ENCODE measurements around the gene YBEY.
A peak's percentile ranks its signal among the peaks of the same experiment; 100 is the strongest.

Gene YBEY

GRCh38 chr21:46322351-46323226 is 36.4 kb downstream of the YBEY start:
- no peaks in the 10 kb centered on the region for H3K27me3 Mint-ChIP-seq
- peaks cover 8 to 22% of the 10 kb centered on the region in 2 donors for H3K36me3 Mint-ChIP-seq
- peak; percentile 18 for DNase-seq
- H3K4me1 Mint-ChIP-seq = peaks cover 19 to 28% of the 10 kb centered on the region in 2 donors
- no peaks in the 10 kb centered on the region for H3K9me3 Mint-ChIP-seq
- H3K27ac Mint-ChIP-seq = peak overlapping the region; percentile 91
- no peak for ATAC-seq (replicated peaks)
- peak overlapping the region; percentile 96 to 99 for H3K4me3 Mint-ChIP-seq

- Mint-ChIP-seq H3K4me3 (peak overlapping the region; percentile 96 to 99), H3K4me1 (peaks cover 19 to 28% of the 10 kb centered on the region in 2 donors), H3K36me3 (peaks cover 9 to 29% of the 10 kb centered on the region in 2 donors), H3K27ac (peak overlapping the region; percentile 91), H3K27me3 (no peaks in the 10 kb centered on the region), H3K9me3 (no peaks in the 10 kb centered on the region)
- peak in 1 of 2 donors; percentile 3 for ATAC-seq (replicated peaks)
- no peak for DNase-seq
These were observed 37.1 kb downstream of the YBEY start for GRCh38 chr21:46323227-46323709.

- ATAC-seq (replicated peaks) (peak; percentile 86 to 88), DNase-seq (peak; percentile 98)
- no peaks in the 10 kb centered on the region for H3K9me3 Mint-ChIP-seq
- peak within 1 kb of the TSS; percentile 99 for H3K27ac Mint-ChIP-seq
- peaks cover 19 to 28% of the 10 kb centered on the region in 2 donors for H3K4me1 Mint-ChIP-seq
- no peaks in the 10 kb centered on the region for H3K27me3 Mint-ChIP-seq
- peak within 1 kb of the TSS; percentile 96 to 99 for H3K4me3 Mint-ChIP-seq
- peaks cover 15 to 32% of the 10 kb centered on the region in 2 donors for H3K36me3 Mint-ChIP-seq
These were observed 37.7 kb downstream of the YBEY start, which contains the start of the genes C21orf58 and PCNT for GRCh38 chr21:46323710-46324389. C21orf58 (minus strand) TSS chr21:46323870; CDS start chr21:46322738, 1,132 bp downstream. PCNT (plus strand) TSS chr21:46324156; CDS start chr21:46324229, 73 bp downstream.

GRCh38 chr21:46324390-46325072 is 38.4 kb downstream of the YBEY start:
- peaks cover 19 to 28% of the 10 kb centered on the region in 2 donors for H3K4me1 Mint-ChIP-seq
- H3K4me3 Mint-ChIP-seq = peak overlapping the region; percentile 96 to 99
- peak overlapping the region; percentile 99 for H3K27ac Mint-ChIP-seq
- no peaks in the 10 kb centered on the region for H3K27me3 Mint-ChIP-seq
- H3K9me3 Mint-ChIP-seq = no peaks in the 10 kb centered on the region
- DNase-seq (peak; percentile 78), ATAC-seq (replicated peaks) (peak; percentile 78 to 80)
- peaks cover 20 to 39% of the 10 kb centered on the region in 2 donors for H3K36me3 Mint-ChIP-seq

GRCh38 chr21:46325073-46325912 is 39.2 kb downstream of the YBEY start:
- DNase-seq (no peak), ATAC-seq (replicated peaks) (peak in 1 of 2 donors; percentile 8)
- peak overlapping the region; percentile 96 to 99 for H3K4me3 Mint-ChIP-seq
- peaks cover 21 to 40% of the 10 kb centered on the region in 2 donors for H3K36me3 Mint-ChIP-seq
- H3K4me1 Mint-ChIP-seq = peaks cover 19 to 28% of the 10 kb centered on the region in 2 donors
- H3K9me3 Mint-ChIP-seq = no peaks in the 10 kb centered on the region
- H3K27me3 Mint-ChIP-seq = no peaks in the 10 kb centered on the region
- peak overlapping the region; percentile 88 for H3K27ac Mint-ChIP-seq

- no peaks in the 10 kb centered on the region for H3K9me3 Mint-ChIP-seq
- no peak overlapping the region for H3K27ac Mint-ChIP-seq
- no peaks in the 10 kb centered on the region for H3K27me3 Mint-ChIP-seq
- peaks cover 19 to 28% of the 10 kb centered on the region in 2 donors for H3K4me1 Mint-ChIP-seq
- no peak overlapping the region for H3K4me3 Mint-ChIP-seq
- ATAC-seq (replicated peaks) = no peak
- DNase-seq = no peak
- H3K36me3 Mint-ChIP-seq = peaks cover 25 to 45% of the 10 kb centered on the region in 2 donors
These were observed 40.1 kb downstream of the YBEY start for GRCh38 chr21:46326110-46326703.

GRCh38 chr21:46327711-46328110 is 41.6 kb downstream of the YBEY start:
- H3K27ac Mint-ChIP-seq = no peak overlapping the region
- ATAC-seq (replicated peaks) (no peak), DNase-seq (no peak)
- no peaks in the 10 kb centered on the region for H3K9me3 Mint-ChIP-seq
- no peaks in the 10 kb centered on the region for H3K27me3 Mint-ChIP-seq
- no peak overlapping the region for H3K4me3 Mint-ChIP-seq
- peaks cover 27 to 46% of the 10 kb centered on the region in 2 donors for H3K36me3 Mint-ChIP-seq
- H3K4me1 Mint-ChIP-seq = peaks cover 13 to 18% of the 10 kb centered on the region in 2 donors

GRCh38 chr21:46328151-46328550 is 42.0 kb downstream of the YBEY start:
- no peak overlapping the region for H3K4me3 Mint-ChIP-seq
- no peak for ATAC-seq (replicated peaks)
- peaks cover 9 to 14% of the 10 kb centered on the region in 2 donors for H3K4me1 Mint-ChIP-seq
- no peaks in the 10 kb centered on the region for H3K27me3 Mint-ChIP-seq
- DNase-seq = no peak
- H3K9me3 Mint-ChIP-seq = no peaks in the 10 kb centered on the region
- H3K36me3 Mint-ChIP-seq = peaks cover 29 to 46% of the 10 kb centered on the region in 2 donors
- H3K27ac Mint-ChIP-seq = no peak overlapping the region

- DNase-seq (no peak), ATAC-seq (replicated peaks) (no peak)
- Mint-ChIP-seq H3K4me3 (no peak overlapping the region), H3K27me3 (no peaks in the 10 kb centered on the region), H3K4me1 (peaks cover 7 to 12% of the 10 kb centered on the region in 2 donors), H3K36me3 (peaks cover 28 to 43% of the 10 kb centered on the region in 2 donors), H3K27ac (no peak overlapping the region), H3K9me3 (no peaks in the 10 kb centered on the region)
These were observed 43.7 kb downstream of the YBEY start for GRCh38 chr21:46329796-46330195.

GRCh38 chr21:46334351-46335140 is 48.4 kb downstream of the YBEY start:
- H3K4me1 Mint-ChIP-seq = peaks cover 0 to 2% of the 10 kb centered on the region in 2 donors
- no peaks in the 10 kb centered on the region for H3K9me3 Mint-ChIP-seq
- no peak overlapping the region for H3K4me3 Mint-ChIP-seq
- H3K27me3 Mint-ChIP-seq = no peaks in the 10 kb centered on the region
- H3K36me3 Mint-ChIP-seq = peaks cover 38 to 44% of the 10 kb centered on the region in 2 donors
- ATAC-seq (replicated peaks) (no peak), DNase-seq (no peak)
- peak overlapping the region; percentile 72 for H3K27ac Mint-ChIP-seq

GRCh38 chr21:46336603-46337002 is 50.5 kb downstream of the YBEY start:
- no peak overlapping the region for H3K4me3 Mint-ChIP-seq
- no peaks in the 10 kb centered on the region for H3K9me3 Mint-ChIP-seq
- no peaks in the 10 kb centered on the region for H3K27me3 Mint-ChIP-seq
- peaks cover 0 to 2% of the 10 kb centered on the region in 2 donors for H3K4me1 Mint-ChIP-seq
- ATAC-seq (replicated peaks) = no peak
- H3K36me3 Mint-ChIP-seq = peaks cover 46 to 52% of the 10 kb centered on the region in 2 donors
- DNase-seq = no peak
- no peak overlapping the region for H3K27ac Mint-ChIP-seq

- peaks cover 57 to 61% of the 10 kb centered on the region in 2 donors for H3K36me3 Mint-ChIP-seq
- no peak overlapping the region for H3K27ac Mint-ChIP-seq
- no peaks in the 10 kb centered on the region for H3K27me3 Mint-ChIP-seq
- no peaks in the 10 kb centered on the region for H3K9me3 Mint-ChIP-seq
- no peak overlapping the region for H3K4me3 Mint-ChIP-seq
- H3K4me1 Mint-ChIP-seq = peaks cover 0 to 11% of the 10 kb centered on the region in 2 donors
- DNase-seq (no peak), ATAC-seq (replicated peaks) (no peak)
These were observed 54.9 kb downstream of the YBEY start for GRCh38 chr21:46340998-46341397.
